DMS 273 (cell line): Measurements from ENCODE around the gene INSIG2.

Experiments used
- DNase-seq: peaks from one replicate; lab custom pipeline; 2025; ENCODE audit not compliant: unreplicated experiment; lab: John Stamatoyannopoulos, UW

The INSIG2 gene

GRCh38 chr2:118124288-118124891 lies 36.1 kb downstream of the INSIG2 start:
- no peak for DNase-seq

DNA sequence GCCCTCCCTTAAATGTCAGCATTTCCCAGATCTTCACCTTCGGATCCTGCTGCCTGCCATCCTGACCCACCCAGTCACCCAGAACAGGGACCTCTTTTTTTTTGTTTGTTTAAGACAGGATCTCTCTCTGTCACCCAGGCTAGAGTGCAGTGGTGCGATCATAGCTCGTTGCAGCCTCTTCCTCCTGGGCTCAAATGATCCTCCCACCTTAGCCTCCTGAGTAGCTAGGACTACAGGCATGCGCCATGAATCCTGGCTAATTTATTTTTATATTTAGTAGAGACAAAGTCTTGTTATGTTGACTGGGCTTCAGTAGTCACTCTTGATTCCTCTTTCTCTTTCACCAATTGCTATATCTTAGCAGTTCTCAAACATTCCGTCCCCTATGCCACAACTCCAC lies 39.0 kb downstream of the INSIG2 start:
- no peak for DNase-seq

- no peak for DNase-seq
These were observed 40.6 kb downstream of the INSIG2 start for GRCh38 chr2:118128826-118129225.

- no peak for DNase-seq
These were observed 42.1 kb downstream of the INSIG2 start for GRCh38 chr2:118130385-118130784.

DNA sequence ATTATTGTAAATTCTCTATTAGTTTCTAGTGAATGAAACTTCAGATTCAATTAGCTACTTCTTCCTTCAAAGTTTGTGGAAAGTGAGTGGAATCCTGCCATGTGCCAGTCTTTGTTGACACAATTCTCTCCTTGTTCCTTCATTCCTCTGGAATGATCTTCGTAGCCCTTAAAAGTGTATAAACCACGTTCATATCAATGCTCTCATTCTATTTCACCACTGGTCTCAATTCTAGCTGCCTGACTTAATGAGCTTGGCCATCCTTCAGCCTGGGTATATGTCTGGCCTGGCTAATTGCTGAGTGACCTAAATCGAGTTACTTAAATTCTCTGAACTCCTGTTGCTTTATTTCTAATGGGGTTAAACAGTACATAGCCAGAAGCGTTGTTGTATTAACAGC lies 43.5 kb downstream of the INSIG2 start:
- DNase-seq: no peak

GRCh38 chr2:118133916-118134315 lies 45.6 kb downstream of the INSIG2 start:
- no peak for DNase-seq

- DNase-seq: no peak
These were observed 46.4 kb downstream of the INSIG2 start for GRCh38 chr2:118134650-118135049.

DNA sequence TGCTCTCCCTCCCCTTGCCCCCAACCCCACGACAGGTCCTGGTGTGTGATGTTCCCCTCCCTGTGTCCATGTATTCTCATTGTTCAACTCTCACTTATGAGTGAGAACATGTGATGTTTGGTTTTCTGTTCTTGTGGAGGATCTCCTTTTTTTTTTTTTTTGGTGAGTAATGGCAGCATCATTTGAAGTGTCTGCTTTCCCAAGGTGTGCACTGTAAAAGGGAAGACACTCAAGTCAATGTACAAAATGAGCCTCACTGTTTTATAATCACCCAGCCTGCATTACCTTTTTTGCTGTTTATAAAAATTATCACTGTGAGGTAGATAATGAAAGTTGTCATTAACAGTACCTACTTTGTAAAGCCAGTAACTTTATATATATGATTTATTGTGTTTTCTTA lies 56.9 kb downstream of the INSIG2 start:
- DNase-seq: no peak

DNA sequence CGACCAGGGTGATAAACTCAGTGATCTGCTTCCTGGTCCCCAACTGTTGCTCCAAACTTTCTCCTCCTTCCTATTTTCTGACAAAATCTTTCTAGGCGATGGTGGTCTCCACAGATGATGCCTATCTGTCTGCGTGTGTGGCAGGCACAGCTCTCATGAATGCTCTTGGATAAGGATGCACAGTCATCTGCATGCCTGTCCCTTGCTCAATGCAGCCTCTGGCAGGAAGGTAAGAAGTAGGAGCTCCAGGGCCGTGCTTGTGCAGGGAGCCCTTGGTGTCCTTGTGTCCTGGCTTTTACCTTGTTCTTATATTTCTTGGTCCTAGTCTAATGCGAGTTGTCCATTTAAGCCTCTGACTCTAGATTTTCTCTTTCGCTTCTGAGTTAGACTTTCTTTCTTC lies 57.5 kb downstream of the INSIG2 start:
- no peak for DNase-seq

GRCh38 chr2:118146315-118147283 lies 58.3 kb downstream of the INSIG2 start:
- no peak for DNase-seq

DNA sequence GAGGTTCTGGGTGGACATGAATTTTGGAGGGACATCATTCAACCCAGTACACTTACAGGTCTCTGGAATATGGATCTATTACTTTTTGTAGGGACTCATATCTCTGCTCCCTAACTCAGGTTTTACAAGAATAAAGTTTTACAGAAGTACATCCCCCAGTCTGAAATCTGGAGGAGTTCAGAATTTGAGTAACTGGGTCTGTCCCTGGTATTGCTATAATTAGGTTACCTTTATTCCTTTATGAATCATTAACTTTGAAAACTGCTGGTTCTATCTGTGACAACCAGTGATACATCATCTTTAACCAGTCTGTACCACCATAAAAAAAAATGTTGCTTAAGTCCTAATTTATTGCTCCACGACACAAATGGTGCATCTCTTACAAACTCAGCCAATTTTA lies 59.9 kb downstream of the INSIG2 start:
- DNase-seq: no peak

DNA sequence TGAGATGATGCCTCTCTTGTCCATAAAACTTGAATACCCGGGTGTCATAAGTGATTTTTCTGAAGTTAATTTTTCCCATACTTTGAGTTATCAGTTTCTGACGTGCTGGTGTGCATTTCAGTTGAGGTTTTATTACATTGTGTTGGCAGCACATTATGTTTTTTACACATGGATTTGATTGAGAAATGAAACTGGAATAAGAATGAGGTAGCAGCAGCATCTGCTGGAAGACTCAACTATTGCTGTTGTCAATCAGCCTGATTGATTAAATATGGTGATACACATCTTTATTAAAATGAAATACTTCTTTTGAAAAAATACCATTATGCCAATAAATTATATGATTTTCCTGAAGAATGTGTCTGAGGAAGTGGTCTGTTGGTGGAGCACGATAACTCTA lies 60.5 kb downstream of the INSIG2 start:
- no peak for DNase-seq

GRCh38 chr2:118150294-118150693 lies 62.0 kb downstream of the INSIG2 start:
- no peak for DNase-seq

DNA sequence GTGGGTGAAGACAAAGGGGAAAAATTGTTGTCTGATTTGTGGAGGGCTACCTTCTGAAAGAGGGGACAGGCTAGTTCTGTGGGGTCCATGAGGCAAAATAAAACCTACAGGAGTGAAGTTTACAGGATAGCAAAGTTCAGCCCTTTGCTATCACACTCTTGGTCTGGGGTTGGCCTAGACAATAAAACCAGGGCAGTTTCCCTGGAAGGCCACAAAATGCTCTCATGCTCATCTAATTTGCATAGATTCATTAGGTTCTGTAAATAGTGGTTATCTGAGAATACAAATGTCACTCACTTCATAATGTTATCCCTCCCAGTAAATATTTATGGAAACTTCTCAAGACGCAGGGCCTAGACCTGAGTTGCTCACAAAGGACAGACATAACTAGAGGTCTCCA lies 63.6 kb downstream of the INSIG2 start:
- DNase-seq: no peak

GRCh38 chr2:118153433-118153832 lies 65.2 kb downstream of the INSIG2 start:
- peak; percentile 12 for DNase-seq

- DNase-seq: peak; percentile 85
These were observed 65.9 kb downstream of the INSIG2 start for GRCh38 chr2:118154176-118154575.
